Spleen (tissue), 13 donors: ENCODE measurements around the gene RNF43. TPM values are rescaled to one million over a fixed set of nuclear protein-coding genes. Genes with fewer than 3 reads are reported as not detected.
A peak's percentile ranks its signal among the peaks of the same experiment; 100 is the strongest.

Source experiments
- DNase-seq: peaks from one replicate; pipeline ENCODE4 v3.0.0-alpha.2; 2020
- H3K27ac ChIP-seq, 8 donors: fragments of 200-600 bp; sonication (generic) in 7 of 8; 1 replicate in 4 of 8; 2 replicates in 4 of 8; pipeline versions ENCODE4 v1.5.0 to v1.8.0; 2016 to 2021; ENCODE audit warnings: inconsistent platforms in 4 of 8, mild to moderate bottlenecking in 4 of 8, moderate library complexity in 1 of 8
- H3K27me3 ChIP-seq, 7 donors: fragments of 200-600 bp; sonication (generic) in 6 of 7; replicated peaks in 1 of 7; 1 replicate in 4 of 7; 2 replicates in 3 of 7; pipeline versions ENCODE4 v1.5.0 to v1.8.0; 2016 to 2021; ENCODE audit warnings: inconsistent platforms in 3 of 7, mild to moderate bottlenecking in 1 of 7
- H3K36me3 ChIP-seq, 6 donors: fragments of 200-600 bp; sonication (generic) in 5 of 6; 1 replicate in 4 of 6; 2 replicates in 2 of 6; pipeline versions ENCODE4 v1.5.0 to v1.8.0; 2016 to 2021; ENCODE audit warnings: inconsistent platforms in 2 of 6
- H3K4me1 ChIP-seq, 6 donors: fragments of 200-600 bp; sonication (generic) in 5 of 6; 1 replicate in 3 of 6; 2 replicates in 3 of 6; pipeline versions ENCODE4 v1.5.0 to v1.8.0; 2016 to 2021; ENCODE audit warnings: inconsistent platforms in 3 of 6
- H3K4me3 ChIP-seq, 8 donors: fragments of 200-600 bp; sonication (generic) in 7 of 8; 1 replicate in 4 of 8; 2 replicates in 4 of 8; pipeline versions ENCODE4 v1.5.0 to v1.8.0; 2016 to 2021; ENCODE audit warnings: inconsistent platforms in 4 of 8, mild to moderate bottlenecking in 4 of 8, moderate library complexity in 2 of 8
- H3K9me3 ChIP-seq, 8 donors: fragments of 200-600 bp; sonication (generic) in 7 of 8; 1 replicate in 4 of 8; 2 replicates in 4 of 8; pipeline versions ENCODE4 v1.5.0 to v1.8.0; 2016 to 2021; ENCODE audit warnings: inconsistent platforms in 4 of 8
- CTCF ChIP-seq, 11 experiments: fragments of 200-600 bp in 7 of 11; fragments of 450-650 bp in 4 of 11; sonication (generic) in 4 of 11; IDR thresholded peaks in 8 of 11; conservative IDR thresholded peaks in 3 of 11; 1 replicate in 7 of 11; 2 replicates in 4 of 11; pipeline versions ENCODE4 v1.4.0 to v1.8.0; 2016 to 2021; ENCODE audit warnings: antibody characterized with exemption in 11 of 11, inconsistent platforms in 4 of 11, mild to moderate bottlenecking in 1 of 11
- POLR2A ChIP-seq, 3 donors: fragments of 450-650 bp; IDR thresholded peaks; one replicate each; pipeline ENCODE4 v1.5.1; 2017; ENCODE audit warnings: antibody characterized with exemption in 3 of 3, mild to moderate bottlenecking in 1 of 3
- POLR2AphosphoS5 ChIP-seq, 3 donors: sonication (generic); formaldehyde crosslinking; IDR thresholded peaks; one replicate each; pipeline ENCODE4 v1.5.1; 2017; ENCODE audit warnings: antibody characterized with exemption in 3 of 3
- WGBS, 5 donors: extraction: QIAGEN DNeasy Blood & Tissue Kit in 3 of 5; methylation state at CpG; one replicate each; pipeline versions ENCODE4 v1.1.5 to v1.1.7; 2013 to 2018; 5-methylcytosine and 5-hydroxymethylcytosine counted together
- intact Hi-C: fragments of 100-400 bp; cut with DNase I; formaldehyde crosslinking; loops from one replicate; pipeline ENCODE4 v1.15.0; 2023; ENCODE audit warnings: low total_unique reads
- long read RNA-seq, 2 donors: transcript quantifications; one replicate each; lab custom pipeline, GENCODE V29; 2026
- polyA plus RNA-seq, 3 donors: library from polyadenylated mRNA; stranded (reverse); fragments of 200-250 nt; gene quantifications; one replicate each; pipeline ENCODE4 v1.2.1, GENCODE V29; 2013
- total RNA-seq, 7 donors: library from RNA; depleted of rRNA in 3 of 7; stranded (reverse); fragments of >200 nt in 3 of 7; fragmentation: NEBNext Ultra II Directional in 4 of 7; extraction: Animal tissue kit (Norgen Biotek cat#: 25700) in 4 of 7; gene quantifications; one replicate each; pipeline versions ENCODE4 v1.1.0 to v1.2.1, GENCODE V29; 2016 to 2021
- donor health status: healthy with polysubstance abuse.
- donor health status: DM: no; HTN: no; CAD: no; lungs with moderate emphysema.
- donor health status: DM: no; HTN: no; CAD: no.
- donor health status: Bipolar disorder and iron deficiency.
- donor health status: healthy.
- donor health status: DM: no; HTN: no; CAD: no.
- donor health status: DM: yes; HTN: yes; CAD: no.

Gene RNF43
- total RNA-seq (1 to 10 TPM in 4 of 7 donors, under 1 TPM in 3; 0.40 to 1.8 (median 1.0) TPM), polyA plus RNA-seq (under 1 TPM; 0.38 to 0.63 (median 0.42) TPM)
- long read RNA-seq, donor 1, result 0 reads
- long read RNA-seq, donor 2, result 0 reads

GRCh38 chr17:58417300-58418092 is at the start of gene RNF43:
TSS of gene RNF43 (minus strand) at chr17:58417534. CDS start at chr17:58415577, 1,957 bp downstream.
- H3K36me3 ChIP-seq, result no peaks in the 10 kb centered on the region
- 10 to 12% (median 12%) methylated on average over 8 of the region's 8 CpGs for WGBS, 5 donors
- intact Hi-C loops, result loop anchor here (10.0 kb wide), 1 partner anchor 103 kb away; no protein-coding TSS in a partner anchor
- no peaks in the 10 kb centered on the region for H3K9me3 ChIP-seq
- peak within 1 kb of the TSS in 2 of 8 donors; percentile 10 to 48 for H3K4me3 ChIP-seq
- TF ChIP-seq POLR2AphosphoS5 (IDR thresholded peaks at IDR 0.05) (peak in 2 of 3 donors; percentile 11 to 70), CTCF (IDR thresholded peaks at IDR 0.05 in 8 of 11, conservative IDR thresholded peaks at IDR 0.05 in 3 of 11) (peak; percentile 31 to 95 (median 81)), POLR2A (IDR thresholded peaks at IDR 0.05) (no peak)
- peaks cover 0 to 19% (median 14%) of the 10 kb centered on the region in 6 donors for H3K4me1 ChIP-seq
- DNase-seq, result peak; percentile 91
- H3K27me3 ChIP-seq, result no peaks in the 10 kb centered on the region
- H3K27ac ChIP-seq, result peak within 1 kb of the TSS in 6 of 8 donors; percentile 6 to 62 (median 40)

- Histone ChIP-seq H3K27ac (no peak overlapping the region), H3K9me3 (no peaks in the 10 kb centered on the region), H3K36me3 (no peaks in the 10 kb centered on the region), H3K27me3 (no peaks in the 10 kb centered on the region), H3K4me3 (no peak overlapping the region), H3K4me1 (no peaks in the 10 kb centered on the region)
- intact Hi-C loops, result no loop called here
- TF ChIP-seq CTCF (IDR thresholded peaks at IDR 0.05 in 8 of 11, conservative IDR thresholded peaks at IDR 0.05 in 3 of 11), result no peak
- TF ChIP-seq POLR2A (IDR thresholded peaks at IDR 0.05), result no peak
- TF ChIP-seq POLR2AphosphoS5 (IDR thresholded peaks at IDR 0.05), result no peak
- DNase-seq, result no peak
These were observed 38.2 kb upstream of the RNF43 start for GRCh38 chr17:58455491-58455890.

- Histone ChIP-seq H3K27ac (no peak overlapping the region), H3K36me3 (no peaks in the 10 kb centered on the region), H3K27me3 (no peaks in the 10 kb centered on the region), H3K9me3 (no peaks in the 10 kb centered on the region), H3K4me3 (no peak overlapping the region), H3K4me1 (no peaks in the 10 kb centered on the region)
- TF ChIP-seq POLR2A (IDR thresholded peaks at IDR 0.05) (no peak), CTCF (IDR thresholded peaks at IDR 0.05 in 8 of 11, conservative IDR thresholded peaks at IDR 0.05 in 3 of 11) (no peak), POLR2AphosphoS5 (IDR thresholded peaks at IDR 0.05) (no peak)
- WGBS, 5 donors, result 88 to 100% (median 96%) methylated on average over 1 of the region's 1 CpG
- intact Hi-C loops, result no loop called here
- no peak for DNase-seq
These were observed 35.4 kb upstream of the RNF43 start for GRCh38 chr17:58452738-58453137.
